A549 (cell line): ENCODE data around the gene TAF15. TPM values are rescaled to one million over a fixed set of nuclear protein-coding genes. Genes with fewer than 3 reads are reported as not detected.

Experiments used
- ATAC-seq, 2 experiments: fragments of 200-7000 bp in 1 of 2; fragments of >200 bp in 1 of 2; cut with Nextera tagmentation in 1 of 2; cut with Tn5 transposase in 1 of 2; 3 replicates each; pipeline versions ENCODE4 v1.8.0 to v1.9.1; 2018 to 2020; ENCODE audit warnings: mild to moderate bottlenecking in 1 of 2, moderate library complexity in 1 of 2
- CTCF ChIA-PET: fragments of 300-600 bp; sonication (Branson Sonifier 250); formaldehyde crosslinking; extraction: SDS; loops from one replicate; lab custom pipeline; 2021; ENCODE audit warnings: antibody characterized with exemption, inconsistent platforms; lab: Yijun Ruan, JAX
- POLR2A ChIA-PET: fragments of 350-600 bp; formaldehyde crosslinking; extraction: SDS; loops from one replicate; lab custom pipeline; 2021; ENCODE audit warnings: antibody characterized with exemption, inconsistent platforms; lab: Yijun Ruan, JAX
- DNase-seq, 2 experiments: peaks; one replicate each; pipeline versions ENCODE4 v3.0.0 to v3.0.0-alpha.2; 2011 to 2016; ENCODE audit warnings: low read depth in 1 of 2, low spot score in 1 of 2
- FAIRE-seq: peaks from 2 replicates; lab custom pipeline; 2011; peaks lifted over from hg19 to GRCh38; lab: Jason Lieb, UNC
- H3K27ac ChIP-seq, 2 experiments: fragments of >200 bp; sonication (Bioruptor Twin); formaldehyde crosslinking; 3 replicates each; pipeline ENCODE4 v1.5.1; 2016 to 2017
- H3K4me1 ChIP-seq: fragments of >200 bp; sonication (Bioruptor Twin); formaldehyde crosslinking; 3 replicates; pipeline ENCODE4 v1.6.1; 2016
- H3K4me2 ChIP-seq: fragments of >200 bp; sonication (Bioruptor Twin); formaldehyde crosslinking; 3 replicates; pipeline ENCODE4 v1.6.1; 2016
- H3K4me3 ChIP-seq: fragments of >200 bp; sonication (Bioruptor Twin); formaldehyde crosslinking; 3 replicates; pipeline ENCODE4 v1.5.1; 2016
- H3K9me3 ChIP-seq: fragments of >200 bp; sonication (Bioruptor Twin); formaldehyde crosslinking; 3 replicates; pipeline ENCODE4 v1.6.1; 2016
- BHLHE40 ChIP-seq: IDR thresholded peaks from 2 replicates; pipeline ENCODE4 v1.6.1; 2012; ENCODE audit warnings: low read depth, low read length, inconsistent platforms
- CBX2 ChIP-seq: fragments of 200-600 bp; sonication (generic); IDR thresholded peaks from 2 replicates; pipeline ENCODE4 v1.6.1; 2016; ENCODE audit warnings: low read depth, mild to moderate bottlenecking, borderline replicate concordance
- CBX8 ChIP-seq: fragments of 200-600 bp; sonication (generic); IDR thresholded peaks from 2 replicates; pipeline ENCODE4 v1.6.1; 2016
- CEBPB ChIP-seq, 2 experiments: fragments of >200 bp in 1 of 2; sonication (Bioruptor Twin) in 1 of 2; formaldehyde crosslinking in 1 of 2; IDR thresholded peaks; 2 replicates each; pipeline ENCODE4 v1.6.1; 2012 to 2016
- EHMT2 ChIP-seq: fragments of 200-600 bp; sonication (generic); IDR thresholded peaks from 2 replicates; pipeline ENCODE4 v1.6.1; 2016; ENCODE audit warnings: antibody characterized with exemption, low read depth, mild to moderate bottlenecking, moderate library complexity
- ESRRA ChIP-seq: fragments of 150-350 bp; IDR thresholded peaks from 2 replicates; pipeline ENCODE4 v1.6.1; 2014; ENCODE audit warnings: mild to moderate bottlenecking, low read length, borderline replicate concordance
- FOXS1 ChIP-seq: fragments of 250-450 bp; sonication (Bioruptor Pico); IDR thresholded peaks from 2 replicates; pipeline ENCODE4 v1.5.0; 2020; ENCODE audit warnings: mild to moderate bottlenecking, moderate library complexity
- HDAC2 ChIP-seq: fragments of 200-600 bp; sonication (generic); IDR thresholded peaks from 2 replicates; pipeline ENCODE4 v1.6.1; 2016
- HES2 ChIP-seq: fragments of >200 bp; sonication (Bioruptor Twin); formaldehyde crosslinking; IDR thresholded peaks from 2 replicates; pipeline ENCODE4 v1.6.1; 2016
- HEYL ChIP-seq: fragments of 250-450 bp; sonication (Bioruptor Pico); IDR thresholded peaks from 2 replicates; pipeline ENCODE4 v1.8.0; 2021; ENCODE audit warnings: mild to moderate bottlenecking, moderate library complexity
- HOXB5 ChIP-seq: fragments of 250-450 bp; sonication (Bioruptor Pico); IDR thresholded peaks from 2 replicates; pipeline ENCODE4 v1.5.0; 2020; ENCODE audit warnings: mild to moderate bottlenecking, moderate library complexity
- JUN ChIP-seq, 2 experiments: fragments of >200 bp; sonication (Bioruptor Twin); formaldehyde crosslinking; IDR thresholded peaks; 2 replicates in 1 of 2; 3 replicates in 1 of 2; pipeline ENCODE4 v1.6.1; 2016 to 2017
- KDM5A ChIP-seq: fragments of 200-600 bp; sonication (generic); IDR thresholded peaks from 2 replicates; pipeline ENCODE4 v1.6.1; 2016; ENCODE audit warnings: antibody characterized with exemption, mild to moderate bottlenecking
- MAZ ChIP-seq: fragments of 150-350 bp; IDR thresholded peaks from 2 replicates; pipeline ENCODE4 v1.6.1; 2014; ENCODE audit warnings: antibody characterized with exemption, low read depth, low read length, borderline replicate concordance
- MYC ChIP-seq: IDR thresholded peaks from 2 replicates; pipeline ENCODE4 v1.6.1; 2012; ENCODE audit warnings: mild to moderate bottlenecking, inconsistent platforms, low read length, improper control_type of control experiment, borderline replicate concordance
- NFE2L2 ChIP-seq: fragments of 150-350 bp; conservative IDR thresholded peaks from 2 replicates; pipeline ENCODE4 v1.6.1; 2014; ENCODE audit warnings: low read length
- NPAS2 ChIP-seq: fragments of 250-450 bp; sonication (Bioruptor Pico); IDR thresholded peaks from 2 replicates; pipeline ENCODE4 v1.8.0; 2022; ENCODE audit warnings: mild to moderate bottlenecking, moderate library complexity, borderline replicate concordance
- PBX3 ChIP-seq: IDR thresholded peaks from 2 replicates; pipeline ENCODE4 v1.6.1; 2012
- PHF8 ChIP-seq: fragments of 200-600 bp; sonication (generic); IDR thresholded peaks from 2 replicates; pipeline ENCODE4 v1.6.1; 2016; ENCODE audit warnings: low read depth, mild to moderate bottlenecking, antibody characterized with exemption, moderate library complexity, borderline replicate concordance
- POLR2A ChIP-seq: IDR thresholded peaks from 2 replicates; pipeline ENCODE4 v1.6.1; 2012; ENCODE audit warnings: mild to moderate bottlenecking, low read length
- RARB ChIP-seq: fragments of 250-450 bp; sonication (Bioruptor Pico); IDR thresholded peaks from 2 replicates; pipeline ENCODE4 v1.8.0; 2021; ENCODE audit warnings: mild to moderate bottlenecking, moderate library complexity
- RCOR1 ChIP-seq: fragments of 150-350 bp; IDR thresholded peaks from 2 replicates; pipeline ENCODE4 v1.6.1; 2014; ENCODE audit warnings: antibody characterized with exemption, low read length, low read depth
- REST ChIP-seq: fragments of 200-600 bp; sonication (generic); IDR thresholded peaks from 2 replicates; pipeline ENCODE4 v1.6.1; 2016; ENCODE audit warnings: antibody characterized with exemption, mild to moderate bottlenecking, moderate library complexity
- SREBF2 ChIP-seq: fragments of 450-650 bp; IDR thresholded peaks from 2 replicates; pipeline ENCODE4 v1.6.1; 2014; ENCODE audit warnings: mild to moderate bottlenecking, moderate library complexity
- TFCP2L1 ChIP-seq: fragments of 250-450 bp; sonication (Bioruptor Pico); IDR thresholded peaks from 2 replicates; pipeline ENCODE4 v1.5.0; 2021; ENCODE audit warnings: mild to moderate bottlenecking
- ZFP36 ChIP-seq: fragments of 450-650 bp; IDR thresholded peaks from 2 replicates; pipeline ENCODE4 v1.6.1; 2014; ENCODE audit warnings: borderline replicate concordance; ENCODE audit not compliant: partially characterized antibody
- ZNF302 ChIP-seq: fragments of 250-450 bp; sonication (Bioruptor Pico); IDR thresholded peaks from 2 replicates; pipeline ENCODE4 v1.9.0; 2021; ENCODE audit warnings: inconsistent platforms, mild to moderate bottlenecking, moderate library complexity
- ZSCAN20 ChIP-seq: fragments of 250-450 bp; sonication (Bioruptor Pico); IDR thresholded peaks from 2 replicates; pipeline ENCODE4 v1.8.0; 2022; ENCODE audit warnings: mild to moderate bottlenecking, moderate library complexity
- WGBS: methylation state at CpG from one replicate; pipeline ENCODE4 v1.1.6; 2017; ENCODE audit errors: missing lambda C conversion rate; 5-methylcytosine and 5-hydroxymethylcytosine counted together
- polyA plus RNA-seq, 4 experiments: library from polyadenylated mRNA; depleted of rRNA in 3 of 4; stranded (reverse); fragments of >200 nt; fragmentation: RNase III in 1 of 4; extraction: RNeasy Plus Mini Kit Qiagen cat#74134 plus additional on column Dnase treatment in 1 of 4; gene quantifications; 2 replicates in 3 of 4; 3 replicates in 1 of 4; pipeline ENCODE4 v1.2.3, GENCODE V29; 2011 to 2017
- TF ChIP-seq, protein P1 (sequence below): IDR thresholded peaks from 2 replicates; pipeline ENCODE4 v1.6.1; 2012

Gene TAF15
- polyA plus RNA-seq, 2 of the 4 experiments (the other 2 are of a cell fraction): 130 to 544 TPM

- TF ChIP-seq RARB (CRISPR knock-in tag) (no peak), MAZ (no peak), CBX2 (no peak), NFE2L2 (no peak), ZNF302 (CRISPR knock-in tag) (no peak), KDM5A (no peak), CBX8 (no peak), EHMT2 (no peak), FOXS1 (CRISPR knock-in tag) (no peak), HES2 (no peak), RCOR1 (no peak), HDAC2 (no peak), MYC (no peak), PHF8 (no peak), SREBF2 (no peak), HOXB5 (CRISPR knock-in tag) (no peak), NPAS2 (CRISPR knock-in tag) (no peak)
- TF ChIP-seq, protein P1, sequence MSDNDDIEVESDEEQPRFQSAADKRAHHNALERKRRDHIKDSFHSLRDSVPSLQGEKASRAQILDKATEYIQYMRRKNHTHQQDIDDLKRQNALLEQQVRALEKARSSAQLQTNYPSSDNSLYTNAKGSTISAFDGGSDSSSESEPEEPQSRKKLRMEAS: no peak
- H3K4me3 ChIP-seq: no peak overlapping the region
- no peak overlapping the region for H3K27ac ChIP-seq
These were observed 58.3 kb downstream of the TAF15 start for GRCh38 chr17:35867574-35867973.

GRCh38 chr17:35868737-35869136, 59.5 kb downstream of the TAF15 start, which contains the start of gene HEATR9:
HEATR9 (minus strand) TSS chr17:35868891; CDS start chr17:35868742, 149 bp downstream.
- ChIA-PET POLR2A (no interaction called here), CTCF (interaction anchor here (0.8 to 2.4 kb wide), 3 partner anchors 8 to 19 kb away, joined by 3 to 9 read pairs (median 5); no protein-coding TSS in a partner anchor)
- H3K9me3 ChIP-seq: no peaks in the 10 kb centered on the region
- peaks cover 9% of the 10 kb centered on the region; the same call in 2 of the 3 replicates for H3K4me1 ChIP-seq
- DNase-seq (no peak), FAIRE-seq (no peak), ATAC-seq (no peak)
- H3K4me3 ChIP-seq: no peak within 1 kb of the TSS
- TF ChIP-seq CEBPB (IDR thresholded peaks at IDR 0.05): no peak
- TF ChIP-seq HEYL (CRISPR knock-in tag): no peak
- no peak for TF ChIP-seq CBX8
- no peak for TF ChIP-seq ESRRA
- H3K4me2 ChIP-seq: no peak within 1 kb of the TSS
- 58% methylated on average over 3 of the region's 3 CpGs for WGBS
- H3K27ac ChIP-seq: no peak within 1 kb of the TSS

More at GRCh38 chr17:35867574-35867973, 58.3 kb downstream of the TAF15 start:
- DNase-seq (no peak), FAIRE-seq (no peak), ATAC-seq (no peak)
- WGBS: 71% methylated on average over 3 of the region's 3 CpGs
- Histone ChIP-seq H3K9me3 (no peaks in the 10 kb centered on the region), H3K4me1 (peaks cover 9% of the 10 kb centered on the region; the same call in 2 of the 3 replicates), H3K4me2 (no peak overlapping the region)
- ChIA-PET POLR2A (no interaction called here), CTCF (interaction anchor here (2.4 kb wide), 1 partner anchor 18 kb away, joined by 9 read pairs; no protein-coding TSS in a partner anchor)

DNA sequence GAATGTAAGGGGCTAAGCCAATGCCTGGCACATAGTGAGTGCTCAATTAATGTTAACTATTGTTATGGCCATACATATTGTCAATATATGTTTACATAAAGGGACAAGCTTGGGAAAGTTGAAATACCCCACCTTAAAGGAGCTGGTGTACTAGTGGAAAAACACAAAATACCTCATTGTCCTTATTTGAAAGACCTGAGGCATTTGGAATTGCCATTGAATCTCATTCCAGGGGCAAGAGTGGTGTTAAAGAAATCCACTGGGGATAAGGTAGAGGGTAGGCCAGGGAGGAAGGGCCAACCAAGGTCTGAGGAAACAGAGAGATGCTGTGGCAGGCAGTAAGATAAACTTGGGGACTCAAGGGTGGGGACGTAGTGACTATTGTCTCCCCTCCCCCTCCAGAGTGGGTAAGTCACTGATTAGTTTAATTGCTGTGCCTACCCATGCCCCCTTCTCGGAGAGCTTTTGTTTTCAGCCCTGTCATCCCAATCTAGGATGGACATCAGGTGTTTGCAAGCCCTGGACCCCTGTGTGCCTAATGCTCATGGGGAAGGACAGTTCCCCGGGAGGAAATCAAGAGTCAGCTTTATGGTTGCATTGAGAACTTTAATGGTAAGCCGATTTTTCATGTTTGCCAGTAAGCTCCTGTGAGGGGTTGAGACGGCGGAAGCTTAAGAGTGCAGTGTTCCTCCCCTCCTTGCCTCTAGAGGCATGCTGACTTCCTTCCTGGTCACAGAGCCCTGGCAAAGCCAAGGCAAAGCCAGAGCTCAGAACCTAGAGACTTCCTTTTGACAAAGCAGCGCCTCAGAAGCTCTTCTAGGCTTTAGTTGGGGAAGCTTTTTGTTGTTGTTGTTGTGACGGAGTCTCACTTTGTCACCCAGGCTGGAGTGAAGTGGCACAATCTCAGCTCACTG, 61.9 kb downstream of the TAF15 start:
- ChIA-PET POLR2A (no interaction called here), CTCF (interaction anchor here (0.6 to 1.9 kb wide), 14 partner anchors 8 to 277 kb away, joined by 3 to 8 read pairs (median 3); partner anchors contain the start of gene CCL5)
- Histone ChIP-seq H3K4me2 (no peak overlapping the region), H3K4me1 (peaks cover 4% of the 10 kb centered on the region; the same call in 2 of the 3 replicates), H3K9me3 (no peaks in the 10 kb centered on the region), H3K4me3 (no peak overlapping the region), H3K27ac (no peak overlapping the region)
- TF ChIP-seq BHLHE40 (no peak), NFE2L2 (no peak), JUN (IDR thresholded peaks at IDR 0.05) (no peak), TFCP2L1 (CRISPR knock-in tag) (no peak), ZSCAN20 (CRISPR knock-in tag) (no peak), REST (no peak), ZFP36 (no peak), PBX3 (no peak), CEBPB (IDR thresholded peaks at IDR 0.05) (no peak), POLR2A (no peak)
- WGBS: 76% methylated on average over 8 of the region's 8 CpGs
- DNase-seq (no peak), ATAC-seq (peak in 1 of 2 experiments; percentile 61; a peak in 3 of 6 replicates), FAIRE-seq (no peak)
